Ishikawa (cell line): ENCODE data around the gene STARD10.

ENCODE experiments used
- CEBPB ChIP-seq: IDR thresholded peaks from 2 replicates; pipeline ENCODE4 v1.6.1; 2012
- CREB1 ChIP-seq: IDR thresholded peaks from 2 replicates; pipeline ENCODE4 v1.6.1; 2012; ENCODE audit warnings: low read depth
- EGR1 ChIP-seq: IDR thresholded peaks from 2 replicates; pipeline ENCODE4 v1.6.1; 2012
- EP300 ChIP-seq: IDR thresholded peaks from 2 replicates; pipeline ENCODE4 v1.6.1; 2012; ENCODE audit warnings: borderline replicate concordance
- FOXM1 ChIP-seq: IDR thresholded peaks from 2 replicates; pipeline ENCODE4 v1.6.1; 2012; ENCODE audit warnings: low read depth, borderline replicate concordance
- RAD21 ChIP-seq: IDR thresholded peaks from 2 replicates; pipeline ENCODE4 v1.6.1; 2012; ENCODE audit warnings: low read depth
- TAF1 ChIP-seq: IDR thresholded peaks from 2 replicates; pipeline ENCODE4 v1.6.1; 2012; ENCODE audit warnings: low read depth, mild to moderate bottlenecking
- TCF12 ChIP-seq: IDR thresholded peaks from 2 replicates; pipeline ENCODE4 v1.6.1; 2012; ENCODE audit warnings: low read depth
- TEAD4 ChIP-seq: IDR thresholded peaks from 2 replicates; pipeline ENCODE4 v1.6.1; 2012
- YY1 ChIP-seq: IDR thresholded peaks from 2 replicates; pipeline ENCODE4 v1.6.1; 2012; ENCODE audit warnings: low read depth
- TF ChIP-seq, protein P1 (sequence below): IDR thresholded peaks from 2 replicates; pipeline ENCODE4 v1.6.1; 2012; ENCODE audit warnings: low read depth, mild to moderate bottlenecking

DNA sequence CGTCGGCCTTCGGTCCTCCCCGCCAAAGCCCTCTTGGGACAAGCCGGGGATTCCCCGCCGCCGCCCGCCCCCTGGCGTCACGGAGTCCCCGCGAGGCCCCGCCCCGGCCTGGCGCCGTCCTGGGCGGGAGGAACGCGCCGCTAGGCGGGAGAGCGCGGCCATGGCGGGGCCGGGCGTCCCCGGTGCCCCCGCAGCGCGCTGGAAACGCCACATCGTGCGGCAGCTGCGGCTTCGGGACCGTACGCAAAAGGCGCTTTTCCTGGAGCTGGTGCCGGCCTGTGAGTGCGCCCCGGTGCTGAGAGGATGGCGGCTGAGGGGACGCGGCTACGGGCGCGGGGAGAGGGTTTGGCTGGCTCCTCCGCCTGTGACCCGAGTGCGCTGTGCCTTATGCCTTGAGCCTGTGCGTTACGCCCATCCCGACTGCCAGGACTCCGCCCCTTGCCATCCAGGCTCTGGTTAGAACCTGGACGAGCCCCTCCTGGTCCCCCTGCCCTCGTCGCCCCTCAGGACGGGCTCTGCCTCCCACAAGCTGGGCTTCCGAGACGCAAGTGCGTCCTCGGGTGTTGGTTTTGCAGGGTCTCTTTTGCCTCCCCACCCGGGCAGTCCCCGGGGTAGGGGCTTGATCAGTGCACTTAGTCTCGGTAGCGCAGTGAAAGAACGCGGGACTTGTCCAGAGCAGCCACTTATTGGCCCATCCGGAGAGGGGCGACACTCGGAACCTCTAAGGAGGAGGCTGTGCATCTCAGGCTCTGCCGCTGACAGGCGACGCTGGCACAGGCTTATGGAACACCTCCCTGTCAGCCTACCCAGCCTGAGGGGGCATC is 20.7 kb upstream of the STARD10 start, which contains the start of gene ATG16L2:
- TF ChIP-seq YY1 (peak; percentile 86), FOXM1 (no peak), TCF12 (no peak), CREB1 (peak; percentile 81), EP300 (no peak; the same call in 1 of the 2 replicates), TEAD4 (peak; percentile 43), EGR1 (peak; percentile 24; the same call in 1 of the 2 replicates), CEBPB (no peak), RAD21 (no peak), TAF1 (no peak; the same call in none of the 2 replicates)
- TF ChIP-seq, protein P1, sequence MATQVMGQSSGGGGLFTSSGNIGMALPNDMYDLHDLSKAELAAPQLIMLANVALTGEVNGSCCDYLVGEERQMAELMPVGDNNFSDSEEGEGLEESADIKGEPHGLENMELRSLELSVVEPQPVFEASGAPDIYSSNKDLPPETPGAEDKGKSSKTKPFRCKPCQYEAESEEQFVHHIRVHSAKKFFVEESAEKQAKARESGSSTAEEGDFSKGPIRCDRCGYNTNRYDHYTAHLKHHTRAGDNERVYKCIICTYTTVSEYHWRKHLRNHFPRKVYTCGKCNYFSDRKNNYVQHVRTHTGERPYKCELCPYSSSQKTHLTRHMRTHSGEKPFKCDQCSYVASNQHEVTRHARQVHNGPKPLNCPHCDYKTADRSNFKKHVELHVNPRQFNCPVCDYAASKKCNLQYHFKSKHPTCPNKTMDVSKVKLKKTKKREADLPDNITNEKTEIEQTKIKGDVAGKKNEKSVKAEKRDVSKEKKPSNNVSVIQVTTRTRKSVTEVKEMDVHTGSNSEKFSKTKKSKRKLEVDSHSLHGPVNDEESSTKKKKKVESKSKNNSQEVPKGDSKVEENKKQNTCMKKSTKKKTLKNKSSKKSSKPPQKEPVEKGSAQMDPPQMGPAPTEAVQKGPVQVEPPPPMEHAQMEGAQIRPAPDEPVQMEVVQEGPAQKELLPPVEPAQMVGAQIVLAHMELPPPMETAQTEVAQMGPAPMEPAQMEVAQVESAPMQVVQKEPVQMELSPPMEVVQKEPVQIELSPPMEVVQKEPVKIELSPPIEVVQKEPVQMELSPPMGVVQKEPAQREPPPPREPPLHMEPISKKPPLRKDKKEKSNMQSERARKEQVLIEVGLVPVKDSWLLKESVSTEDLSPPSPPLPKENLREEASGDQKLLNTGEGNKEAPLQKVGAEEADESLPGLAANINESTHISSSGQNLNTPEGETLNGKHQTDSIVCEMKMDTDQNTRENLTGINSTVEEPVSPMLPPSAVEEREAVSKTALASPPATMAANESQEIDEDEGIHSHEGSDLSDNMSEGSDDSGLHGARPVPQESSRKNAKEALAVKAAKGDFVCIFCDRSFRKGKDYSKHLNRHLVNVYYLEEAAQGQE, result no peak
